Measurements from ENCODE around the gene KRTAP9-9.
"Not testable (repeated sequence)": the region's sequence is repeated elsewhere in the genome, so short reads cannot be mapped to it uniquely, and the experiment has no call there.

KRTAP9-9 gene

DNA sequence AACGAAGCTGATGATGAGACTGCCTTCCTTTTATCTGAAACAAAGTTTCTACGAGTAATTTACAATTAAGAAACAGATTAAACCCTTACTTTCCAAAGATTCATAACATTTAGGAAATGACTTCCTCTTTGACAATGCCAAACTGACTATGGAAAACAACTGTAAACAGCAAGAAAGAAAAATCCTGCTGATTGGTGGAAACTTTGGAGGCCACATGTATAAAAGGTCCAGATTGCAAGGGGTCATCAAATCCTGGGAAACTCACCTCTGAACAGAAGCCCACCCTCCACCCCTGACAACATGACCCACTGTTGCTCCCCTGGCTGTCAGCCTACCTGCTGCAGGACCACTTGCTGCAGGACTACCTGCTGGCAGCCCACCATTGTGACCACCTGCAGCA lies 9.9 kb downstream of the KRTAP9-9 start, which contains the start of gene KRTAP9-6:
Gene KRTAP9-6, plus strand, starts transcription at position 301 of the 400 bp plus-strand sequence. Its CDS starts 0 bp downstream, at position 301.
- DNase-seq (ENCODE audit: low spot score) = no peak

DNA sequence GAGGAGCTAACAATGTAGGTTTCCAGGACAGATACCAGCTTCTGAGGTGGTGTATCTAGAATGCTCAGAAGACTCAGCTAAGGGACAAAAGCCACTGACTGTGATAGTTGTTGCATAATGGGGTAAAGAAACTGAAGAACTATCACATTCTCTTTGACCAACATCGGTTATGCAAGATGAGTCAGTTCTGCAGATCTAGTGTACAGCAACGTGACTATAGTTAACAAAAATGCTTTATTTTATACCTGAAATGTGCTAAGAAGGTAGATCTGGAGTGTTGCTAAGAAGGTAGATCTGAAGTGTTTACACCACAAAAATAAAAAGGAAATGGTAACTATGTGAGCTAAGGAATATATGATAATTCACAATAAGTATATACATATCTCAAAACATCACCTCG lies 12.5 kb downstream of the KRTAP9-9 start:
- DNase-seq (ENCODE audit: low spot score) = no peak

DNA sequence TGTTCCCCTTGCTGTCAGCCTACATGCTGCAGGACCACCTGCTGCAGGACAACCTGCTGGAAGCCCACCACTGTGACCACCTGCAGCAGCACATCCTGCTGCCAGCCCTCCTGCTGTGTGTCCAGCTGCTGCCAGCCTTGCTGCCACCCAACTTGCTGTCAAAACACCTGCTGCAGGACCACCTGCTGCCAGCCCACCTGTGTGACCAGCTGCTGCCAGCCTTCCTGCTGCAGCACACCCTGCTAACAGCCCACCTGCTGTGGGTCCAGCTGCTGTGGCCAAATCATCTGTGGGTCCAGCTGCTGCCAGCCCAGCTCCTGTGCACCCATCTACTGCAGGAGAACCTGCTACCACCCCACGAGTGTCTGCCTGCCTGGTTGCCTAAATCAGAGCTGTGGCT lies 16.1 kb downstream of the KRTAP9-9 start:
- not testable (repeated sequence) for DNase-seq (ENCODE audit: low spot score)

DNA sequence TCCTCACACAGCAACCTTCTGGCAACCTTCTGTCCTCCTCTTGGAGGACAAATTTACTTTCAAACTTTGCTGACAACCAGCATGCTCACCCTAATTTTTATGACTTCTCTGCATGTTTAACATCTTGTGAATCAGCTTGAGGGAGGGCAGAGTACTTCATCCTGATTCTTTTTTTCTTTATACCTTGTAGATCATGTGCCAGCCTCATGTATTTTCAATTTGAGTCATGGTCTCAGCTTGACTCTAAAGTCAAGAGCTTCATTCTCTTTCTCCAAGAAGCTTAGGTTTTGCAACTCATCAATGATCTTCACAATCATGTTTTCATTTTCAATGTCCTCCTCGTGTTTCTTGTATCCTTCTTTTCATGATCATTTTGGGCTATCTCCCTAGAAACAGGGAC lies 16.7 kb downstream of the KRTAP9-9 start:
- DNase-seq (ENCODE audit: low spot score) = no peak

DNA sequence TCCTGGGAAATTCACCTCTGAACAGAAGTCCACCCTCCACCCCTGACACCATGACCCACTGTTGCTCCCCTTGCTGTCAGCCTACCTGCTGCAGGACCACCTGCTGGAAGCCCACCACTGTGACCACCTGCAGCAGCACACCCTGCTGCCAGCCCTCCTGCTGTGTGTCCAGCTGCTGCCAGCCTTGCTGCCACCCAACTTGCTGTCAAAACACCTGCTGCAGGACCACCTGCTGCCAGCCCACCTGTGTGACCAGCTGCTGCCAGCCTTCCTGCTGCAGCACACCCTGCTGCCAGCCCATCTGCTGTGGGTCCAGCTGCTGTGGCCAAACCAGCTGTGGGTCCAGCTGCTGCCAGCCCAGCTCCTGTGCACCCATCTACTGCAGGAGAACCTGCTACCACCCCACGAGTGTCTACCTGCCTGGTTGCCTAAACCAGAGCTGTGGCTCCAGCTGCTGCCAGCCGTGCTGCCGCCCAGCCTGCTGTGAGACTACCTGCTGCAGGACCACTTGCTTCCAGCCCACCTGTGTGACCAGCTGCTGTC lies 20.5 kb downstream of the KRTAP9-9 start, which contains the start of gene KRTAP9-7:
Gene KRTAP9-7, plus strand, starts transcription at position 51 of the 543 bp plus-strand sequence. Its CDS starts 0 bp downstream, at position 51.
- DNase-seq (ENCODE audit: low spot score) = not testable (repeated sequence)

DNA sequence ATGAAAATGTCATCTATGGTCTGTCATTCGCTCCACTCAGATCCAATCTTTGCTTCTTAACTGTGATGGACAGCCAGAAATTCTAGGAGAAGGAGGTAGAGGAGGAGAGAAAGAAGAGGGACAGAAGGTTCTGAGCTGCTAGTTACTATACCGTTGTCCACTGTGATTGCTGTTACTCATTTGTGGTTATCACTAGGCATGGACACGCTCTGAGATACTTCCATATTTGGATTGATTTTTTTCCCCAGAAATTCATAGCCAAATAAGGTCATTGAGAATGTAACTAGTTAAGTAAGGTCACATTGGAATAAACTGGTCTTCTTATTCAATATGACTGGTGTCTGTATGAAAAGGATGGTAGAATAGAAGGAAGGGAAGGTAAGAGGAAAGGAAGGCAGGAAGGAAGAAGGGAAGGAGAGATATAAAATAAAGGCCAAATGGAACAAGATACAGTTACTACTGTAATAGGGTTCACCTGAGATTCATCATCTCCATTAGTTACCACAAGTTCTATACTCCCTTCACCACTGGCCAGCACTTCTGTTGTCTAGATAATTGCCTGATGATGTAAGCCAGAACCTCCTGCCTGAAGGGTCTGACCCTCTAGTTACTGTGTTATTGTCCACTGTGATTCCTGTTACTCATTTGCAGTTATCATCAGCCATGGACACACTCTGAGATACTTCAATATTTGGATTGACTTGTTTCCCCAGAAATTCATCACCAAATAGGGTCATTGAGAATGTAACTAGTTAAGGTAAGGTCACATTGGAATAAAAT lies 23.2 kb downstream of the KRTAP9-9 start:
- DNase-seq (ENCODE audit: low spot score) = no peak

DNA sequence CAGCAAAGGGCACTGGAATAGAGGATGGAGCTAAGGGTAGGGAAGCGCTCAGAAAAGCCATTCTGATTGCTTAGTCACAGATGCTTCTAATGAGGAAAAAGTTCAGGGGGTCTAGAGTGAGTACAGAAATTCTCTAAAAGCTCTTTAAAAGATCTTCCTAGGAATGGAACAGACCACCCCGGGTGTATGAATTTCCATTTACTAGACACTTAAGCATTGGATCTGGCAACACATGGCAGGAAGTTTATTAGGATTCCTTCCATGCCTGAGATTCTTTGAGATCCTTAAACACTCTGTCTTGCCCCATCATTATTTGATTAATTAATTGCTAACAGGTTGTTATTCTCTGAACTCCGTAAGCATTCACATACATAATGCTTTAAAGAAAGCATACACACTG lies 28.9 kb downstream of the KRTAP9-9 start:
- DNase-seq (ENCODE audit: low spot score) = no peak

DNA sequence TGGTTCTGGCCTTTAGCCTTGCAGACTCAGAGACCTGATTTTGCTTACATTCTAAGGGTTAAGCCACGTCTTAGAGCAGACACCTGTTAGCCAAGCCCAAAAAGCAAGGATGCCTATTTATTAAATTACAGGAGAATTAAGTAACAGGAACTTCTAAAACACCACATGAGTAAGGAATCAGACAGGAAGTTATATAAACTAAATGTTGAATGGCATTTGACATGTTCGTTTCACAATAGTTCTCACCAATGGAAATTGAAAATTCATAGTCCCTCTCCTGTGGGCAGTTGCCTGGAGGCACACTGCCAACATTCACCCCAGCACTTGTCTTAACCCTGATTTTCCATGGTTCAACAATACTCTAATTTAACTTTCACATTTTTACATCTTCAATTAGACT lies 29.4 kb downstream of the KRTAP9-9 start:
- DNase-seq (ENCODE audit: low spot score) = no peak

DNA sequence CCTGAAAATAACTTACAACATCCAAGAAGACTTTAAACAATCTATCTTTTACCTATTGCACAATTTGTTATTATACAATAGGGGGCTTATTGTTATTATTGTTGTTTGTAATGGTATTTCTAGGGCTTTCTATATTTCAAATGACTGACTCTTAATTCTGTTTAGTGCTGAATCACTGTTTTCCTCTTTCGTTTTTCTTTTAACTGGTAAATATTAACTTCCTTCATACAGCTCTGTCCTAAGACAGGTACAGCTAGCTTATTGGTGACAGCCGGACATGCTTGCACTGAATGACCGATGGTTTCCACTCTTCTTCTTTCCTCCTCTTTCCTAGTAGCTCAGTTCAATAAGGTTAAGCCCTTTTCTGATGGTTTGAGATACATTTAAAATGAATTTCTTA lies 31.9 kb downstream of the KRTAP9-9 start:
- DNase-seq (ENCODE audit: low spot score) = no peak

DNA sequence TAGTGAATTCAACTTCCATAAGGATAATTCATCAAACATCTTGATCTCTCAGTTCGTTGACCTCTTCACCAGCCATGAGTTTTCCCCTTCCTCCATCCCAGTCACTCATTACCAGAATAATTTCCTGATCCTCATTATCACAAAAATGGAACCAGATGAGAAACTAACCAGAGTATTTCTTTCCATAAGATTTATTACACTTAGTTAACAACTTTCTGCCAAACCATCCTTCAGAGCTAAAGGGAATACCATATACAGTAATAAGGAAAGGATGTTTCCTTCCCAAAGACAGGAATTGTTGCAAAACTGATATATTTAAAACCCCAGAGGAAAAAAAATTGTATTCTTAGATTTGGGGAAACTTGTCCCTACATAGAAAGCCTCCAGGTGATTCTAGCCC lies 38.8 kb downstream of the KRTAP9-9 start:
- DNase-seq (ENCODE audit: low spot score) = no peak

DNA sequence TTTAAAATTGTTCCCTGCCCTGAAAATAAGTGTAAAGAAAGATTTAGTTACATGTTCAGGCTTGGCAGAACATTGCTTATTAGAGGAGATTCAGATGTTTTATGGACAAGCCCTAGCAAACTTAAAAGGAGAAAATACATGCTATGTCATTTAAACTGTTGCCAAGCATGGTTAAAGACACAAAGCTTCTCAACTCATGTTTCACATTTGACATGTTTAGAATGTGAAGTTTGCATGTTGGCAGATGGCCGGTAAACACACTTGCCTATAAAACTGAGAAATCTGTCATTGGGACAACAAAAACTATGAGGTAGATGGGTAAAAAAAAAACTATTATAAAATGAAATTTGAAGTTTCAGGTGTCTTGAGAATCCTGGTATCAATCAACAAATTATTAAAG lies 41.7 kb downstream of the KRTAP9-9 start:
- no peak for DNase-seq (ENCODE audit: low spot score)

DNA sequence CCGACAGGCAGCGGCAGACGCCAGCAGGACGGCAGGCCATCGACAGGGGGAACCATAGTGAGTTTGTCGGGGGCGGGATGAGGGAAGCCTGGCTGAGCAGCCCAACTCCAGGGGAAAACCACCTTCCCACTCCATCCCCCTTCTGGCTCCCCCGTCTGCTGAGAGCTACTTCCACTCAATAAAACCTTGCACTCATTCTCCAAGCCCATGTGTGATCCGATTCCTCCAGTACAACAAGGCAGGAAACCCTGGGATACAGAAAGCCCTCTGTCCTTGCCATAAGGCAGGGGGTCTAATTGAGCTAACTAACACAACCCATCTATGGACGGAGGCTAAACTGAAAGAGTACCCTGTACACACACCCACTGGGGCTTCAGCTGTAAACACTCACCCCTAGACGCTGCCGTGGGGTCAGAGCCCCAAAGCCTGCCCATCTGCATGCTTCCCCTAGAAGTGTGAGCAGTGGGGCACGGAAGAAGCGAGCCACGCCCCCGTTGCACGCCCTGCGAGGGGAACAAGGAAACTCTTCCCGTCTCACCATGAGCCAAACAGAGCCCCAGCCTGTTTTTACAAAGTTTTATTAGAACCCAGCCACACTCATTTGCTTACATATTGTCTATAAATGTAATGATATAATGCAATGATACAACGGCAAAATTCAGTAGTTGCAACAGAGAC lies 43.4 kb downstream of the KRTAP9-9 start:
- DNase-seq (ENCODE audit: low spot score) = no peak

DNA sequence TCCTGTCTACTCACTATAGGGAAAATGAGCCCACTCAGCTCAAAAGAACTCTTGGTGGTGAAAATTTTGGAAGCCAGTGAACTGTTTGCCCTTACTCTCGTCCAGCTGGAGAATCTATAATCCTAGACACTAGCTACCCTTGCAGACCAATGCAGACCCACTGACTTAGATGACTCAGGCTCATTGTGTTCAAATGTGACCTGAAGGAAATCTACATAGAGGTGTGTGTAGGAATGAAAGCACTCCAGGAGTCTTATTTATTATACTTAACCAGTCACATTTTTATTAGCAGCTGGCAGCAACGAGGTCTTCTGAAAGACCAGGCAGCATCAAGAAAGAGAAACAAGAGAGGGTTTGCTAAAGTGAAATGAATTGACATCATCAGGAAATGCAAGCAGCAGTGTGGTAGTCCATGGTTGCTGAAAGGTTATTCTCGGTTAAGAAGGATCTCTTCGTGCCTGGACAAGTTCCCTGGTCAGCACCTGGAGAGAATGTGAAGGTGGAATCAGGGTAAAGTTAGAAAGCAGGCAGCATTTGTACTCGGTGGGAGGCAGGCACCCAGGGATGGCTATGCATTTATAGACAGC lies 46.1 kb downstream of the KRTAP9-9 start:
- no peak for DNase-seq (ENCODE audit: low spot score)

DNA sequence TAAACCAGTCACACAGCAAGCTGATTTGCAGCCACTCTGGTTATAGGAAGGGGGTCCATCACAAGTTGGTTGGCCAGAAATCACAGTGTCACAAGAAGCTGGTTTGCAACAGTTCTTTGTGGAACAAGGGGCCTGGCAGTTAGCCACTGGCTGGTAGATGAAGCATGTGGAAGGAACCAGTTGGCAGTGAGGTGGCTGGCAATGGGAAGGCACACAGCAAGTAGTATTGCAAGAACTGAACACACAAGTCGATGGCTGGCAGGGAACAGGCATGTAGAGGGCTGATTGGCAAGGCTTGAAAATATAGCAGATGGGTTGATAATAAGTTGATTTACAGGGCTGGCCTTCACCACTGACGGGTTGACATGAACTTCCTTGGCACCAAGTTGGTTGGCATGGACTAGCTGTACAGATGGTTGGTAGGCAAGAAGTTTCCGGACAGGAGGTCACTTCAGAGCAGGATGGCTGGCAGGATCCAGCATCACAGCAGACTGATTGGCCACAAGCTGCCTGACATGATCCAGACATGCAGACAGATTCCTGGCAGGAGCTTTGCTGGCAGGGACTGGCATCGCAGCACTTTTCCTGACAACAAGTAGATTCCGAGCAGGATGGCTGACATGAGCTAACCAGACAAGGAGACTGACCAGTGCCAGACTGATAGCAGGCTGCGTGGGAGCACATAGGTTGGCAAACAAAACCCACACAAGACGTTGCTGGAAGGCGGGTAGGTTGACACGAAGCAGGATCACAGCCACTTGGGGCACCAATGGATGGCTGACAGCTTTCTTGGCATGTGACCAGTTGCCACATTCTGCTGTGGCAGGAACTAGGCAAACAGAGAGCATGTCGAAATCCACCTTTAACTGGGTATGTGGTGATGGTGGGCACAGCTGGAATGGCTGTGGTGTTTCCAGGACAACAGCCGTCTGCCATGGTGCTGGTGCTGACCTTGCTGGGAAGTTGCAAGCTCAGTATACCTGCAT lies 47.0 kb downstream of the KRTAP9-9 start, which contains the start of gene KRTAP29-1:
Gene KRTAP29-1, minus strand, starts transcription at position 936 of the 986 bp plus-strand sequence. Its CDS starts 0 bp downstream, at position 936.
- no peak for DNase-seq (ENCODE audit: low spot score)

DNA sequence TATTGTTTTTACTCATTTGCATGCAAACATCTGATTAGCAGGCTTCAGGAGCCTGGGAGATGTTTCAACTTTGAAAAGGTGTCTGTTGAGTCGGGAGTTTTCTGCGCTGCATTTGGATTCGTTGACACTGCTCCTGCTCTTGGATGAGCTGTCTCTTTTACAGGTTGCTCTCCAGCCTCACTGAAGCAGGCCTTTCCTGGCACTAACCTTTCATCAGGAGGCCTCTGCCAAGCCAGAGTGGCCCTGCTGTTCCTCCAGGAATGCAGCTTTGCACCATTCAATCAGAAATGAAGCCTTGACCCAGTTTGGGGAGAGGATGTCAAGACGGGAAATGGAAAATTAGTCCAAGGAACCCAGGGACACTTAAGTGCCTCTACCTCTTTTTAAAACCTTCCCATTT lies 47.8 kb downstream of the KRTAP9-9 start:
- DNase-seq (ENCODE audit: low spot score) = no peak

DNA sequence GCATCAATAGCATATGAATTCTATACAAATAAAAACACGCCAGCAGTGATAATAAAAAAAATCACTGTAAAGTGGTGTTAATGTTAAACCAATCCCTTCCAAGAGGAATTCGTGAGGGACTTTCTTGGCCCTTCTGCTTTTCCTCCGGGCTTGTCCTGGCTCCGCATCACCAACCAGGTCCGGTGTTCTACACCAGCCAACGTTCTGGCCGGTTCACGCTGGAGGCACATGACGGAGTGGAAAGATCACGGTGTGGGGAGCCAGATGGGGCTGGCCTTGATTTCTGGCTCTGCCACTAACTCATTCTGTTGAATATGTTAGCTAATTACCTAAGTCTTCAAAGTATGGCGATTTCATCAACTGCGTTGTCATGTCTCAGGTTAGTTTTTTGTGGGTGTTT lies 48.9 kb downstream of the KRTAP9-9 start:
- no peak for DNase-seq (ENCODE audit: low spot score)
